Neural progenitor cell (in vitro differentiated cells): ENCODE data around the gene HOXD4. TPM values are rescaled to one million over a fixed set of nuclear protein-coding genes. Genes with fewer than 3 reads are reported as not detected.

Source experiments
- DNase-seq: peaks from one replicate; pipeline ENCODE4 v3.0.0-alpha.2; 2016; ENCODE audit warnings: low spot score
- H2AFZ ChIP-seq: fragments of 200-600 bp; sonication (generic); replicated peaks from 2 replicates; pipeline ENCODE4 v1.6.1; 2016; ENCODE audit warnings: antibody characterized with exemption
- H3F3A ChIP-seq: fragments of 200-600 bp; sonication (generic); 2 replicates; pipeline ENCODE4 v1.6.1; 2016; ENCODE audit warnings: antibody characterized with exemption, low read depth
- H3K27ac ChIP-seq: fragments of 200-600 bp; sonication (generic); 2 replicates; pipeline ENCODE4 v1.5.1; 2016; ENCODE audit warnings: mild to moderate bottlenecking
- H3K27me3 ChIP-seq: fragments of 200-600 bp; sonication (generic); 2 replicates; pipeline ENCODE4 v1.6.1; 2016; ENCODE audit warnings: mild to moderate bottlenecking, moderate library complexity
- H3K36me3 ChIP-seq: fragments of 200-600 bp; sonication (generic); 2 replicates; pipeline ENCODE4 v1.5.1; 2016
- H3K4me1 ChIP-seq: fragments of 200-600 bp; sonication (generic); 2 replicates; pipeline ENCODE4 v1.6.1; 2016; ENCODE audit warnings: mixed run types
- H3K4me2 ChIP-seq: fragments of 200-600 bp; sonication (generic); 2 replicates; pipeline ENCODE4 v1.6.1; 2016
- H3K4me3 ChIP-seq: fragments of 200-600 bp; sonication (generic); 2 replicates; pipeline ENCODE4 v1.5.1; 2016
- H3K79me2 ChIP-seq: fragments of 200-600 bp; sonication (generic); 2 replicates; pipeline ENCODE4 v1.6.1; 2016; ENCODE audit warnings: low read depth
- H3K9ac ChIP-seq: fragments of 200-600 bp; sonication (generic); 2 replicates; pipeline ENCODE4 v1.6.1; 2016
- H3K9me3 ChIP-seq: fragments of 200-600 bp; sonication (generic); 2 replicates; pipeline ENCODE4 v1.5.1; 2016; ENCODE audit warnings: low read depth
- H4K20me1 ChIP-seq: fragments of 200-600 bp; sonication (generic); 2 replicates; pipeline ENCODE4 v1.6.1; 2016; ENCODE audit warnings: low read depth
- H3K27ac Mint-ChIP-seq: 3 replicates; pipeline ENCODE4 v1.8.0; 2021; ENCODE audit warnings: mixed read lengths
- H3K27me3 Mint-ChIP-seq: 2 replicates; pipeline ENCODE4 v1.8.0; 2022; ENCODE audit warnings: low read depth, mild to moderate bottlenecking, inconsistent platforms, moderate library complexity, mixed read lengths; ENCODE audit not compliant: insufficient read depth
- H3K36me3 Mint-ChIP-seq: 3 replicates; pipeline ENCODE4 v1.8.0; 2021; ENCODE audit warnings: mixed read lengths
- H3K4me1 Mint-ChIP-seq: 3 replicates; pipeline ENCODE4 v1.8.0; 2021; ENCODE audit warnings: mixed read lengths
- H3K4me3 Mint-ChIP-seq: 3 replicates; pipeline ENCODE4 v1.8.0; 2021; ENCODE audit warnings: mild to moderate bottlenecking, moderate library complexity, mixed read lengths
- H3K9me3 Mint-ChIP-seq: 3 replicates; pipeline ENCODE4 v1.8.0; 2020; ENCODE audit warnings: mixed read lengths
- EZH2 ChIP-seq: fragments of 200-600 bp; sonication (generic); IDR thresholded peaks from 2 replicates; pipeline ENCODE4 v1.6.1; 2017; ENCODE audit warnings: antibody characterized with exemption, mild to moderate bottlenecking, moderate library complexity
- EZH2phosphoT487 ChIP-seq: fragments of 200-600 bp; sonication (generic); IDR thresholded peaks from 2 replicates; pipeline ENCODE4 v1.6.1; 2017; ENCODE audit warnings: antibody characterized with exemption
- total RNA-seq: library from RNA; depleted of rRNA; stranded (reverse); fragments of >200 nt; gene quantifications from 2 replicates; pipeline ENCODE4 v1.2.3, GENCODE V29; 2015; ENCODE audit warnings: low replicate concordance
- TF ChIP-seq, protein P1 (sequence below): fragments of 200-600 bp; sonication (generic); IDR thresholded peaks from 2 replicates; pipeline ENCODE4 v1.5.1; 2017; ENCODE audit warnings: antibody characterized with exemption, mild to moderate bottlenecking

Gene HOXD4
- total RNA-seq, 1 donor from 2014 or later = not detected

DNA sequence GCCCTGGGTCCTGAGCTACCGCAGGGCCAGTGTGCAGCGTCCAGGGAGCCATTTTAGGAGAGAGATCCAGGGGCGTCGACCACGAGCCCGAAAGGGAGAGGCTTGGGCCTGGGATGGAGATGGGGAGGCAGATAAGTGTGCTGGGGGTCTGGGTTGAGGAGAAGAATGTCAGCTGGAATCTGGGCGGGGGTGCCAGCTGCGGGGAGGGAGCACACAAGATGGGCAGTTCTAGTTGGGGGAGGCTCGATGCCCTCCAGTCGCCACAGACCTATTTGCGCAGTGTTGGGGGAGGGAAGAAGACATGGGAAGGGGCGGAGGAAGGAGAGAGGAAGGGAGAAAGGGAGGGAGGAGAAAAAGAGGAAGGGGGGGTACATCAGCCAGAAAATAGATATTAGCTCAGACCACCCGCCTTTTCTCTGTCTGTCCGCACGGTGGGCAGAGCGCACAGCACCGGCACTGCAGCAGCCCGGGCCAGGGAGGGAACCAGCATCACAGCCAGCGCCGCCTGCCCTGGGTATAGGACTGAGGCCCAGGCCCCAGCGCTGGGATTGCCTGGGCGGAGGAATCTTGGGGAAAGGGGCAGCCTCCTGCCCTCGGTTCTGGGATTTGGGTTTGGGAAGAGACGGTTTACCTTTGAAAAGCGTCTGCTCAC is 46.1 kb upstream of the HOXD4 start:
- peak; percentile 85 for TF ChIP-seq EZH2phosphoT487
- TF ChIP-seq EZH2 = peak; percentile 92
- TF ChIP-seq, protein P1, sequence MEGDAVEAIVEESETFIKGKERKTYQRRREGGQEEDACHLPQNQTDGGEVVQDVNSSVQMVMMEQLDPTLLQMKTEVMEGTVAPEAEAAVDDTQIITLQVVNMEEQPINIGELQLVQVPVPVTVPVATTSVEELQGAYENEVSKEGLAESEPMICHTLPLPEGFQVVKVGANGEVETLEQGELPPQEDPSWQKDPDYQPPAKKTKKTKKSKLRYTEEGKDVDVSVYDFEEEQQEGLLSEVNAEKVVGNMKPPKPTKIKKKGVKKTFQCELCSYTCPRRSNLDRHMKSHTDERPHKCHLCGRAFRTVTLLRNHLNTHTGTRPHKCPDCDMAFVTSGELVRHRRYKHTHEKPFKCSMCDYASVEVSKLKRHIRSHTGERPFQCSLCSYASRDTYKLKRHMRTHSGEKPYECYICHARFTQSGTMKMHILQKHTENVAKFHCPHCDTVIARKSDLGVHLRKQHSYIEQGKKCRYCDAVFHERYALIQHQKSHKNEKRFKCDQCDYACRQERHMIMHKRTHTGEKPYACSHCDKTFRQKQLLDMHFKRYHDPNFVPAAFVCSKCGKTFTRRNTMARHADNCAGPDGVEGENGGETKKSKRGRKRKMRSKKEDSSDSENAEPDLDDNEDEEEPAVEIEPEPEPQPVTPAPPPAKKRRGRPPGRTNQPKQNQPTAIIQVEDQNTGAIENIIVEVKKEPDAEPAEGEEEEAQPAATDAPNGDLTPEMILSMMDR = no peak
- Mint-ChIP-seq H3K27me3 (peaks cover 88% of the 10 kb centered on the region), H3K4me3 (no peak overlapping the region), H3K27ac (no peak overlapping the region), H3K36me3 (no peaks in the 10 kb centered on the region), H3K9me3 (peaks cover 13% of the 10 kb centered on the region), H3K4me1 (peaks cover 15% of the 10 kb centered on the region)
- DNase-seq = no peak
- Histone ChIP-seq H4K20me1 (peaks cover 96% of the 10 kb centered on the region), H3K27me3 (peaks cover 100% of the 10 kb centered on the region), H3K27ac (no peak overlapping the region), H3K79me2 (no peaks in the 10 kb centered on the region), H3F3A (no peaks in the 10 kb centered on the region), H3K4me3 (no peak overlapping the region), H2AFZ (no peak overlapping the region), H3K36me3 (no peaks in the 10 kb centered on the region), H3K9me3 (no peaks in the 10 kb centered on the region), H3K4me1 (no peaks in the 10 kb centered on the region), H3K9ac (no peak overlapping the region), H3K4me2 (no peak overlapping the region)

DNA sequence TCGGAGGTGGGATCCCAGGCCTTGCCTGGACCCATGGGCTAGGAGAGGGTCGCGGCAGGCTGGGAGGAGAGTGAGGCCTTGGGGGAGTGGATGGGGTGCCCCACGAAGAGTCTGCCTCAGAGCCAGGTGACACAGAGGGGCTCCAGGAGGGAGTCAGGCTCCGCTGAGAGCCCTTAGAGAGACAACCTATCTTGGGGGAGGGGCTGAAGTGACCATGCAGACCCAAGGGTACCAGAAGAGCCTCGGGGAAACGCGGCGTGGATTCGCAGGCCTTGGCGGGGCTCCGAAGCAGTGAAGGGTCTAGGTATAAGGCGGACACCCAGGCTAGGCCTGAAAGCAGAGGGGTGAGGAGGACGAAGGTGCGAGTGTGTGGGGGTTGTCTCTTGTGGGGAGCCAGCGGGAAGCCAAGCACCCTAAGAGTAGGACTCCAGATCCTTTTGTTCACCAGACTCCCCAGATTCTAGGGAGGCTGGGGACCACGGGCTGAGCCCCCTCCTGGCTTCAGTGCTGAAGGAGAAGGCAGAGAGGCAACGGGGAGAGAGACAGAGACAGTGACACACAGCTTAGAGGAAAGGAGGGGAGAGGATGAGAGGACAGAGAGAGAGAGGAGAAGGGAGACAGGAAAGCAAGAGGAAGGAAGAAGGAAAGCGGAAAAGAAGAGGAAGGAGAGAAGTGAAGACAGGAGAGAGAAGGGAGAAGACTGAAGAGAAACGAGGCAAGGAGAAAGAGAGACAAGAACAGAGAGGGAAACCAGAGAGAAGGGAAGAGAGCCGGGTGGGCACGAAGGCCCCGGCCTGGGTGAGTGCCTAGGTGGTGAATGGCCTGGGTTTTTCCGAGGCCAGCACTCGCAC is 45.4 kb upstream of the HOXD4 start:
- no peaks in the 10 kb centered on the region for H3K4me1 ChIP-seq
- Mint-ChIP-seq H3K36me3 (no peaks in the 10 kb centered on the region), H3K9me3 (peaks cover 13% of the 10 kb centered on the region), H3K4me1 (peaks cover 15% of the 10 kb centered on the region), H3K4me3 (peak overlapping the region; percentile 65), H3K27me3 (peaks cover 87% of the 10 kb centered on the region), H3K27ac (no peak overlapping the region)
- peak overlapping the region; percentile 62 for H3K4me2 ChIP-seq
- no peaks in the 10 kb centered on the region for H3K9me3 ChIP-seq
- no peak for TF ChIP-seq EZH2
- TF ChIP-seq, protein P1 = no peak
- TF ChIP-seq EZH2phosphoT487 = no peak
- H3K27ac ChIP-seq = no peak overlapping the region
- peaks cover 96% of the 10 kb centered on the region for H4K20me1 ChIP-seq
- no peak overlapping the region for H3K4me3 ChIP-seq
- H3K79me2 ChIP-seq = no peaks in the 10 kb centered on the region
- H3F3A ChIP-seq = no peaks in the 10 kb centered on the region
- peaks cover 100% of the 10 kb centered on the region for H3K27me3 ChIP-seq
- no peak overlapping the region for H2AFZ ChIP-seq
- DNase-seq = no peak
- H3K36me3 ChIP-seq = no peaks in the 10 kb centered on the region
- H3K9ac ChIP-seq = no peak overlapping the region

DNA sequence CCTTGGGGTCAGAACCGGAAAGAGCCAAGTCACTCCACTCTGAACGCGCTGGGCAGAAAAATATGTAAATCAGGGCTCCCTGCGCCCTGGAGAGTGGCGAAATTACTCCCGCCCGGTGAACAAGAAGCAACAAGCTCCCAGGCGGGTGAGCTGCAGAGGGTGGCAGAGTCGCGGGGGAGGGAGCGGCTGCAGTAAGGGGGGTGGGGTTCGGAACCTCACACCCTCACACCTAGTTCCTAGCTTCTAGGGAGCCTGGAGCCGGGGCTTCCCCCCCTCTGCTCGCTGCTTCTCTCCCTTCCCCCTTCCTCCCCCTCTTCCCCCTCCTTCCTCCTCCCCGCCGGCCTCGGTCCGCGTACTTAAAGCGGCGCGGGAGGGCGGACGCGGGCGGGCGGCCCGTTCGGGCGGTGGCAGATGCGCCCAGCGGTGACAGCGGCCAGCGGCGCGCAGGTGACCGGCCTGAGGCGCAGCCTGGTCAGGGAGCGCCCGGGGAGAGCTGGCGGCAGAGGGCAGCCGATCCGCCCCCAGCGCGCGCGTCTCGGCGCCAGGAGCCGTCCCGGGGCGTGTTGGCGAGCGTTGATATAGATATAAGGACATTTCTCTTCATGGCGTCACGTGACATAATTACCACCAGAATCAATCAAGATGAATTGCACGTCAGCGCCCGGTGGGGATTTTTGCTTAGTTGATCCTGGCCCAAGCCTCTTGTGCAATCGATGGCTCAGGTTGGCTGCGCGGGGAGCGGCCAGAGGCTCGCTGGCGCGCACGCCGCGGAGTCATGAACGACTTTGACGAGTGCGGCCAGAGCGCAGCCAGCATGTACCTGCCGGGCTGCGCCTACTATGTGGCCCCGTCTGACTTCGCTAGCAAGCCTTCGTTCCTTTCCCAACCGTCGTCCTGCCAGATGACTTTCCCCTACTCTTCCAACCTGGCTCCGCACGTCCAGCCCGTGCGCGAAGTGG is 44.5 kb upstream of the HOXD4 start, which contains the start of gene HOXD11:
Gene HOXD11, plus strand, starts transcription at position 700 of the 959 bp plus-strand sequence. Its CDS starts 76 bp downstream, at position 776.
- no peaks in the 10 kb centered on the region for H3K4me1 ChIP-seq
- peaks cover 15% of the 10 kb centered on the region for H3K4me1 Mint-ChIP-seq
- H3K27me3 ChIP-seq = peaks cover 100% of the 10 kb centered on the region
- H3K27me3 Mint-ChIP-seq = peaks cover 87% of the 10 kb centered on the region
- H3K27ac Mint-ChIP-seq = no peak within 1 kb of the TSS
- peak; percentile 91 for TF ChIP-seq EZH2
- TF ChIP-seq, protein P1 = no peak
- TF ChIP-seq EZH2phosphoT487 = peak; percentile 84
- no peak within 1 kb of the TSS for H2AFZ ChIP-seq
- peak within 1 kb of the TSS; percentile 14 for H3K4me3 ChIP-seq
- no peaks in the 10 kb centered on the region for H3K36me3 ChIP-seq
- no peaks in the 10 kb centered on the region for H3K36me3 Mint-ChIP-seq
- peak; percentile 65 for DNase-seq
- peaks cover 96% of the 10 kb centered on the region for H4K20me1 ChIP-seq
- H3K79me2 ChIP-seq = no peaks in the 10 kb centered on the region
- H3K9me3 ChIP-seq = no peaks in the 10 kb centered on the region
- H3K4me3 Mint-ChIP-seq = peak within 1 kb of the TSS; percentile 71
- peak within 1 kb of the TSS; percentile 62 for H3K4me2 ChIP-seq
- H3K9ac ChIP-seq = no peak within 1 kb of the TSS
- H3F3A ChIP-seq = no peaks in the 10 kb centered on the region
- H3K9me3 Mint-ChIP-seq = peaks cover 13% of the 10 kb centered on the region
- no peak within 1 kb of the TSS for H3K27ac ChIP-seq
